ENCODE results near the gene DNAJC5.

The DNAJC5 gene

GRCh38 chr20:63952769-63953168 lies 57.8 kb downstream of the DNAJC5 start:
- Histone ChIP-seq H3K27me3 (ENCODE audit: insufficient read depth, insufficient read length) (no peaks in the 10 kb centered on the region), H3K9ac (ENCODE audit: insufficient read length, low read depth) (peak overlapping the region; percentile 53), H3K9me3 (ENCODE audit: insufficient read depth, low read length) (no peaks in the 10 kb centered on the region), H3K36me3 (ENCODE audit: insufficient read depth, insufficient read length, low read length) (peaks cover 42% of the 10 kb centered on the region), H3K4me1 (ENCODE audit: insufficient read depth, insufficient read length) (peaks cover 49% of the 10 kb centered on the region), H3K4me3 (ENCODE audit: insufficient read length, low read depth) (no peak overlapping the region)
- no peak for TF ChIP-seq ZNF274 (IDR thresholded peaks at IDR 0.05; ENCODE audit: low read depth, low read length)
- no peak for TF ChIP-seq YY1 (IDR thresholded peaks at IDR 0.05; ENCODE audit: insufficient read depth, insufficient read length)
- TF ChIP-seq SUZ12 (IDR thresholded peaks at IDR 0.05; ENCODE audit: extremely low read depth, insufficient read depth, insufficient read length) = no peak
- no peak for DNase-seq (ENCODE audit: low read depth, low spot score)

GRCh38 chr20:63953764-63954429 lies 59.0 kb downstream of the DNAJC5 start:
- peaks cover 52% of the 10 kb centered on the region for H3K4me1 ChIP-seq (ENCODE audit: insufficient read depth, insufficient read length)

GRCh38 chr20:63955281-63955826 lies 60.4 kb downstream of the DNAJC5 start:
- Histone ChIP-seq H3K4me1 (ENCODE audit: insufficient read depth, insufficient read length) (peaks cover 51% of the 10 kb centered on the region), H3K9me3 (ENCODE audit: insufficient read depth, low read length) (no peaks in the 10 kb centered on the region), H3K27me3 (ENCODE audit: insufficient read depth, insufficient read length) (no peaks in the 10 kb centered on the region), H3K9ac (ENCODE audit: insufficient read length, low read depth) (peak overlapping the region; percentile 100), H3K36me3 (ENCODE audit: insufficient read depth, insufficient read length, low read length) (peaks cover 52% of the 10 kb centered on the region), H3K4me3 (ENCODE audit: insufficient read length, low read depth) (peak overlapping the region; percentile 99)
- DNase-seq (ENCODE audit: low read depth, low spot score) = no peak
- TF ChIP-seq ZNF274 (IDR thresholded peaks at IDR 0.05; ENCODE audit: low read depth, low read length) = no peak
- TF ChIP-seq SUZ12 (IDR thresholded peaks at IDR 0.05; ENCODE audit: extremely low read depth, insufficient read depth, insufficient read length) = no peak
- no peak for TF ChIP-seq YY1 (IDR thresholded peaks at IDR 0.05; ENCODE audit: insufficient read depth, insufficient read length)

More at GRCh38 chr20:63953764-63954429, 59.0 kb downstream of the DNAJC5 start:
- peak overlapping the region; percentile 24 for H3K9ac ChIP-seq (ENCODE audit: insufficient read length, low read depth)
- TF ChIP-seq ZNF274 (IDR thresholded peaks at IDR 0.05; ENCODE audit: low read depth, low read length) (no peak), SUZ12 (IDR thresholded peaks at IDR 0.05; ENCODE audit: extremely low read depth, insufficient read depth, insufficient read length) (no peak), YY1 (IDR thresholded peaks at IDR 0.05; ENCODE audit: insufficient read depth, insufficient read length) (no peak)
- no peak for DNase-seq (ENCODE audit: low read depth, low spot score)
- H3K4me3 ChIP-seq (ENCODE audit: insufficient read length, low read depth) = no peak overlapping the region
- H3K9me3 ChIP-seq (ENCODE audit: insufficient read depth, low read length) = no peaks in the 10 kb centered on the region
- H3K27me3 ChIP-seq (ENCODE audit: insufficient read depth, insufficient read length) = no peaks in the 10 kb centered on the region
- H3K36me3 ChIP-seq (ENCODE audit: insufficient read depth, insufficient read length, low read length) = peaks cover 42% of the 10 kb centered on the region

GRCh38 chr20:63955827-63956663 lies 61.1 kb downstream of the DNAJC5 start, which contains the start of gene UCKL1:
TSS of gene UCKL1 (minus strand) at chr20:63956416. CDS start at chr20:63956372, 44 bp downstream.
- no peak for TF ChIP-seq ZNF274 (IDR thresholded peaks at IDR 0.05; ENCODE audit: low read depth, low read length)
- no peak for TF ChIP-seq SUZ12 (IDR thresholded peaks at IDR 0.05; ENCODE audit: extremely low read depth, insufficient read depth, insufficient read length)
- no peak for TF ChIP-seq YY1 (IDR thresholded peaks at IDR 0.05; ENCODE audit: insufficient read depth, insufficient read length)
- H3K9ac ChIP-seq (ENCODE audit: insufficient read length, low read depth) = peak within 1 kb of the TSS; percentile 100
- no peaks in the 10 kb centered on the region for H3K9me3 ChIP-seq (ENCODE audit: insufficient read depth, low read length)
- H3K4me3 ChIP-seq (ENCODE audit: insufficient read length, low read depth) = peak within 1 kb of the TSS; percentile 99
- no peaks in the 10 kb centered on the region for H3K27me3 ChIP-seq (ENCODE audit: insufficient read depth, insufficient read length)
- H3K36me3 ChIP-seq (ENCODE audit: insufficient read depth, insufficient read length, low read length) = peaks cover 46% of the 10 kb centered on the region
- H3K4me1 ChIP-seq (ENCODE audit: insufficient read depth, insufficient read length) = peaks cover 45% of the 10 kb centered on the region
- DNase-seq (ENCODE audit: low read depth, low spot score) = peak; percentile 86

DNA sequence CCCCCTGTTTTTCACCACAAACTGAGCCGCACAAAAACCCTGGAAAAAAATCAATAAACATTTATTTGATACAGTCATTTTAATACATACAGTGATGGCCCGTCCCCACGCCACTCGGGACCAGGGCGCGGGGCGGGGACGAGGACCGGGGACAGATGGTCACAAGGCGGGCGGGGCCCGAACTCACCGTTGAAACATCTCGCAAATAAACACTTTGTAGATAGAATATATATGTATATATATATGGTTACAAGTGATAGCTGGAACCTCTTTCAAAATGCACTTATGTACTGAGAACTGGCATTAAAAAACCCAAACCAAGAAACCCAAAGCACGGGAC lies 61.7 kb downstream of the DNAJC5 start:
- Histone ChIP-seq H3K4me1 (ENCODE audit: insufficient read depth, insufficient read length) (peaks cover 41% of the 10 kb centered on the region), H3K9ac (ENCODE audit: insufficient read length, low read depth) (peak overlapping the region; percentile 87), H3K27me3 (ENCODE audit: insufficient read depth, insufficient read length) (no peaks in the 10 kb centered on the region), H3K36me3 (ENCODE audit: insufficient read depth, insufficient read length, low read length) (peaks cover 47% of the 10 kb centered on the region), H3K9me3 (ENCODE audit: insufficient read depth, low read length) (no peaks in the 10 kb centered on the region), H3K4me3 (ENCODE audit: insufficient read length, low read depth) (peak overlapping the region; percentile 55)
- TF ChIP-seq ZNF274 (IDR thresholded peaks at IDR 0.05; ENCODE audit: low read depth, low read length) (no peak), YY1 (IDR thresholded peaks at IDR 0.05; ENCODE audit: insufficient read depth, insufficient read length) (no peak), SUZ12 (IDR thresholded peaks at IDR 0.05; ENCODE audit: extremely low read depth, insufficient read depth, insufficient read length) (no peak)
- no peak for DNase-seq (ENCODE audit: low read depth, low spot score)

DNA sequence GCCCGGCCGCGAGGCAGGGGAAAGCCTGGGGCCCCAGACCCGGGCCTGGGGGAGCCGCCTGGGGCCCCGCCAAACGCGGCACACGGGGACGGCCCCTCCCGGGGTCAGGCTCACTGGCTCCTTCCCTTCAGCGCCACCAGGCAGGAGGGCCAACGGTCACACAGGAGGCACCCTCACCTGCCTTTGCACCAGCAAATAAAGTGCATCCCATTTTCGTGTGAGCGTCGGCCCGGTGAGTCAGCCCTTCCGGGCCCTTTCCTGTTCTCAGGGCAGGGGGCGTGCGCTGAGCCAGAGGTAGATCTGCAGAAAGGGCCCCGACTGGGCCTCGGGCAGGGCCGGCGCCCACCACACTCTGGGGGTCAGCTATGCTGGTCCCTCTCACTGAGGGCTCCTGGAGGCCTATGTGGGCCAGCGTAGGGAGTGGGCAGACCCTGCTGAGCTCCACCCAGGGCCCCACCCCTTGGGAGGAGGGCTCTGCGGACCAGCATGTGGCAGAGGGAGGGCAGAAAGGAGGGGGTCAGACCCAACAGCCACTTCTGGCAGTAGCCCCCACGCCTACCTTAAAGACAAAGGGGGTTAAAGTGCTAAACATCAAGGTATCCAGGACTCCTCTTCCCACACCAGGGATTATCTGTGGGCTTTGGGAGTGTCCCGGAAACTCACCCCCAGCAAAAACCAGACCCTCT lies 62.2 kb downstream of the DNAJC5 start:
- peak; percentile 65 for DNase-seq (ENCODE audit: low read depth, low spot score)
- H3K27me3 ChIP-seq (ENCODE audit: insufficient read depth, insufficient read length) = no peaks in the 10 kb centered on the region
- H3K4me1 ChIP-seq (ENCODE audit: insufficient read depth, insufficient read length) = peaks cover 36% of the 10 kb centered on the region
- TF ChIP-seq SUZ12 (IDR thresholded peaks at IDR 0.05; ENCODE audit: extremely low read depth, insufficient read depth, insufficient read length) (no peak), ZNF274 (IDR thresholded peaks at IDR 0.05; ENCODE audit: low read depth, low read length) (no peak), YY1 (IDR thresholded peaks at IDR 0.05; ENCODE audit: insufficient read depth, insufficient read length) (no peak)
- peaks cover 48% of the 10 kb centered on the region for H3K36me3 ChIP-seq (ENCODE audit: insufficient read depth, insufficient read length, low read length)
- no peaks in the 10 kb centered on the region for H3K9me3 ChIP-seq (ENCODE audit: insufficient read depth, low read length)
- H3K4me3 ChIP-seq (ENCODE audit: insufficient read length, low read depth) = peak overlapping the region; percentile 55
- peak overlapping the region; percentile 87 for H3K9ac ChIP-seq (ENCODE audit: insufficient read length, low read depth)
